Measurements from ENCODE around the gene SPRY2. TPM values are rescaled to one million over a fixed set of nuclear protein-coding genes. Genes with fewer than 3 reads are reported as not detected.

SPRY2 gene
- total RNA-seq, 1 donor from 2014 or later, result 0.21 TPM

DNA sequence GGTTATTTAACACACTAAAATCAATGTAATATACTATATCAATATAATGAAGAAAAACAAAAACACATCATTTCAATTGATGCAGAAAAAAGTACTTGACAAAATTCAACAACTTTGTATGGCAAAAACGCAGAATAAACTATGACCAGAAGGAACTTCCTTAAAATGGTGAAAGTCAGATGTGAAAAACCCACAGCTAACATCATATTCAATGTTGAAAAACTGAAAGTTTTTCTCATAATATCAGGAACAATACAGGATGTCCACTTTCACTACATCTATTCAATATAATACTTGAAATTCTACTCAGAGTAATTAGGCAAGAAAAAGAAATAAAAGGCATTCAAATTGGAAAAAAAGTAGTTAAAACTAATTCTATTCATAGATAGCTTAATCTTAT lies 50.3 kb downstream of the SPRY2 start:
- no peaks in the 10 kb centered on the region for H3K36me3 Mint-ChIP-seq (ENCODE audit: low read depth)
- no peak overlapping the region for H3K27ac Mint-ChIP-seq
- no peaks in the 10 kb centered on the region for H3K27me3 Mint-ChIP-seq
- H3K9me3 Mint-ChIP-seq, result no peaks in the 10 kb centered on the region
- no peak for DNase-seq
- no peak overlapping the region for H3K4me3 Mint-ChIP-seq
- intact Hi-C loops (cut with micrococcal nuclease), result no loop called here
- no peaks in the 10 kb centered on the region for H3K4me1 Mint-ChIP-seq
